ENCODE measurements around the gene KCMF1.
A peak's percentile ranks its signal among the peaks of the same experiment; 100 is the strongest.
"Not testable (repeated sequence)": the region's sequence is repeated elsewhere in the genome, so short reads cannot be mapped to it uniquely, and the experiment has no call there.

KCMF1 gene

GRCh38 chr2:84970868-84971509 is at the start of gene KCMF1:
Gene KCMF1 (plus strand): TSS chr2:84971161. CDS start chr2:84971452, 291 bp downstream.
- DNase-seq (ENCODE audit: low spot score) = peak; percentile 68
- no peak for FAIRE-seq

DNA sequence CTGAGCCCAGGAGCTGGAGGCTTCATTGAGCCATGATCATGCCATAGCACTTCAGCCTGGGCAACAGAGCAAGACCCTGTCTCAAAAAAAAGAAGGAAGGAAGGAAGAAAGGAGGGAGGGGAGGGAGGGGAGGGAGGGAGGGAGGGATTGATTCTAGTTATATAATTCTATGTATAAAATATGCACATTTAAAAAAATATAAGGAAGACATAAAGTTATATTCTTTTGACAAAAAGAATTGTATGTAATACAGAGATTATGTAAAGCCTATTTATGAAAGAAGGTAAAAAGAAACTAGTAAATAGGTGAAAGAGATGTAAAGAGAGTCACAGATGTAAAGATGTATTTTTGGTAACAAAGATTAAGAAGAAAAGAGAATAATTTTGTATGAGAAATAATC is 48.0 kb upstream of the KCMF1 start:
- DNase-seq (ENCODE audit: low spot score) = no peak
- no peak for FAIRE-seq

- no peak for DNase-seq (ENCODE audit: low spot score)
- FAIRE-seq = no peak
Measured at GRCh38 chr2:84924173-84925106, 46.5 kb upstream of the KCMF1 start.

DNA sequence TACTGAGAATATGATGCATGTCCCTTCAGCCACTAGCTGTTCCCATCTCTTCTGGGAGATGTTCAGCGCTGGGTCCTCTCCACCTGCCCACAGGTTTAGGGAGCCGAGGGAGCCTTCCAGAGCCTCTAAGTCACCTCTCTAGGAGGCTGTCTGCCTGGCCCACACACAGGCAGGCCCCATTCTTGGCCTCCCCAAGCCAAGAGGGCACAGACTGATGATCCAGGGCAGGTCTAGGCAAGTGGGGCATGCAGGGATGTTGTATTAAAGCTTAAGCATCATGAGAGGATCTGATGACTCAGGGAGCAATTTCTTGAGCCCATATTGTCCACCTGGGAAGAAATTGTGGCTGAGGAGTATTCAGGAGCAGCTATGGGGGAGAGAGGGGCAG is 45.6 kb upstream of the KCMF1 start:
- DNase-seq (ENCODE audit: low spot score) (no peak), FAIRE-seq (no peak)

GRCh38 chr2:84925724-84926376 is 45.1 kb upstream of the KCMF1 start:
- peak; percentile 87 for FAIRE-seq
- peak; percentile 99 for DNase-seq (ENCODE audit: low spot score)

GRCh38 chr2:84927275-84927627 is 43.7 kb upstream of the KCMF1 start:
- FAIRE-seq (no peak), DNase-seq (ENCODE audit: low spot score) (no peak)

GRCh38 chr2:84931384-84931821 is 39.6 kb upstream of the KCMF1 start:
- DNase-seq (ENCODE audit: low spot score) (no peak), FAIRE-seq (no peak)

GRCh38 chr2:84938194-84938879 is 32.6 kb upstream of the KCMF1 start:
- FAIRE-seq (no peak), DNase-seq (ENCODE audit: low spot score) (peak; percentile 31)

GRCh38 chr2:84939426-84940087 is 31.4 kb upstream of the KCMF1 start:
- no peak for DNase-seq (ENCODE audit: low spot score)
- FAIRE-seq = no peak

- no peak for DNase-seq (ENCODE audit: low spot score)
- FAIRE-seq = no peak
Measured at GRCh38 chr2:84940088-84940470, 30.9 kb upstream of the KCMF1 start.

DNA sequence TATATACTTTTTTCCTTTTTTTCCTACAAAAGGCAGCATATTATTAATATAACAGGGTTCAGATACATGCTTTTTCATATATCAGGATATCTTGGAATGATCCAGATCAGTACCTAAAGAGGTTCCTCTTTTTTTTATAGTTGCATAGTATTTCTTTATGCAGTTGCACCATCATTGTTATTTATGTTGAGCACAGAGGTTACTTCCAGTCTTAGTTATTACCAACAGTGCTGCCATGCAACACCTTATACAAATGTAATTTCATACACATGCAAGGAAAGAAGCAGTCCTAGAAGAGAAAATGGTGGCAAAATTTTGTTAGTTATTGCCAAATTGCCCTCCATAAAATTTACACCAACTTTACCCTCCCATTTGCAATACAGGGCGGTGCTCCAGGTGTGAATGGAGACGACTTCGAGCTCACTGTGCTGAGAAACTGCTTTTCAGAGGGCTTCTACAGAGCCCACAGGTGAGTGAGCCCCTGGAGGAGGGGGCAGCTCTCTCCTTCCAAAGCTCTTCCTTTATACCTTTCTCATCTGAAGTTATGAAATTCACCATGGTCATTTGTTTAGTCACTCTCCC is 30.0 kb upstream of the KCMF1 start:
- DNase-seq (ENCODE audit: low spot score) (no peak), FAIRE-seq (no peak)

DNA sequence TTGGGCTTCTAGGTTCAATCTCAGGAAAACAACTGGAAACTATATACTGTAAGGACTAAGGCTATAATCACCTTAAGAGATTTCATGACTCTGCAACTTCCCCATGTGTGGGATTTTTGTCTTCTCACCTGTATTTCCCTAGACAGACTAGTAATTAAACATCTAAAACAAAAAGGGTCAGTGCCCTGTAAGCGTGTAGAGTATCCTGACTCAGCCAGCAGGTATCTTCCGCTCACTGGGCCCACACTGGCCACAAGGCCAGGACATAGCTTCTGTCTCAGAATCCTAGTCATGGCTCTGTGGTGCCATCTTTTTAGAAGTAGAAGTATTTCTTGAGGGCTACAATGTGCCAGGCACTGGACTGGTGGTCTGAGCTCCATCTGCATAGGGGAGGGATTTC is 28.8 kb upstream of the KCMF1 start:
- peak; percentile 44 for DNase-seq (ENCODE audit: low spot score)
- FAIRE-seq = no peak

DNA sequence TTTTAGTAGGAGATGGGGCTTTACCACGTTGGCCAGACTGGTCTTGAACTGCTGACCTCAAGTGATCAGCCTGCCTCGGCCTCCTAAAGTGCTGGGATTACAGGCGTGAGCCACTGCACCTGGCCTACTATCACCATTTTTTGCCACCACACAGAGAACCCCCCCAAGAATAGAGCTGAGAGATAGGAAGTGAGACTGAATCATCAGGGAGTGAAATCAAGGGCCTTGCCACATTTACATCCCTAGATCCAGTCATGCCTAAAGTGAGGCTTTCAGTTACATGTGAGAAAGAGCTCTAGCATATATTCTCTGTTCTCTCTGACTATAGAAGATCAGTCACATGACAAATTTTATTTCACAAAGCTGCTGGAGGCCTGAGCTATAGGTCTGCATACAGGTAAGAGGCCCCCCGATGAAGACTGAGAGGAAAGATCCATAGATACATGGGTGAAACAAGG is 28.0 kb upstream of the KCMF1 start:
- DNase-seq (ENCODE audit: low spot score) = peak; percentile 87
- peak; percentile 79 for FAIRE-seq

DNA sequence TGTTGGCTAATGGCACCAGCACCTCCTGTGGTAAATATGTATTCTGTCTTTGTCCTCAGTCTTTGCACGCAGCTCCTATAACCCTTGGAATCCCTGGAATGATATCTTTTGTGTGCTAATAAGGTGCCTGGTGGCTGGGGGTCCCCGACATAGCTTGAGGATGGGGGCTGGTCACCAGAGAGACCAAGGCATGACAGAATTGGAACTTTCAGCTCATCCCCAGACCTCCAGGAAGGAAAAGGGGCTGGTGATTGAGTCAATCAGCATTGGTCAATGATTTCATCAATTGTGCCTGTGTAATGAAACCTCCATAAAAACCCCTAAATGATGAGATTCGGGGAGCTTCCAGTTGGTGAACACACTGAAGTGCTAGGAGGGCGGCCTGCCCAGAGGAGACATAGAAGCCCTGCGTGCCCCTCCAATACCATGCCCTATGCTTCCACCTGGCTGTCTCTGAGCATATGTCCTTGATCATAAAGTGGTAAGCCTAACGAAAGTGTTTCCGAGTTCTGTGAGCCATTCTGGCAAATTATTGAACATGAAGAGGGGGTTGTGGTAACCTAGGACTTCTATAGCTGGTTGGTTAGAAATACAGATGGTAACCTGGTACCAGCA is 26.6 kb upstream of the KCMF1 start:
- DNase-seq (ENCODE audit: low spot score) (no peak), FAIRE-seq (no peak)

DNA sequence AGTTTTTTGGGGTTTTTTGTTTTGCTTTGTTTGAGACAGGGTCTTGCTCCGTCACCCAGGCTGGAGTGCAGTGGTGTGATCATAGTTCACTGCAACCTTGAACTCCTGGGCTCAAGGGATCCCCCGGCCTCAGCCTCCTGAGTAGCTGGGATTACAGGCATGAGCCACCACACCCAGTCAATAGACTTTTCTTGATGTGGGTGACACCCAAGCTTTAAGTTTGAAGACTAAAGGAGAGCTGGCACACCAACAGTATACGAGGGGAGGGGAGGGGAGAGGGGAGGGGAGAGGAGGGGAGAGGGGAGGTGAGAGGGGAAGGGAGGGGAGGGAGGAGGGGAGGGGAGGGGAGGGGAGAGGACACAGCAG is 25.1 kb upstream of the KCMF1 start:
- not testable (repeated sequence) for FAIRE-seq; DNase-seq (ENCODE audit: low spot score)

GRCh38 chr2:84946204-84947009 is 24.6 kb upstream of the KCMF1 start:
- peak; percentile 90 for FAIRE-seq
- peak; percentile 99 for DNase-seq (ENCODE audit: low spot score)

- DNase-seq (ENCODE audit: low spot score) = no peak
- FAIRE-seq = no peak
Measured at GRCh38 chr2:84947010-84947593, 23.9 kb upstream of the KCMF1 start.

DNA sequence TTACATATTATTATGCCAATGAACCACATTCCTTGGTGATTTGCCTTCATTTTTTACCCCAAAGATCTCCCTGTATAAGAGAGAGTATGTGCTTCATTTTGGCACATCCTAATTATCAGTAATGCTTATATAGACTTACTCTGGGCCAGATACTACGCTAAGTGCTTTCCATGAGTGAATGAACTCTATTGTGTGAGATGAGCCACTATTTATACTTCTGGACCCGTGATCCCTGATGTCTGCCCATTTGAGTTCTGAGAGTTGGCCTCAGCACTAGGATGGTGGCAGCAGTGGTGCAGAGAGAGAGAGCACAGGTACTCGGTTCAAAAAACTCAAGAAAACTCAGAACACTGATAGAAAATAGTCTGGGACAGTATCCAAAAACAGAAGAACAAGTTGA is 17.4 kb upstream of the KCMF1 start:
- no peak for FAIRE-seq
- no peak for DNase-seq (ENCODE audit: low spot score)

GRCh38 chr2:84954329-84954728 is 16.6 kb upstream of the KCMF1 start:
- DNase-seq (ENCODE audit: low spot score) (no peak), FAIRE-seq (no peak)

Data from RCC 7860 (cell line).